ENCODE results near the gene FKBP15. TPM values are rescaled to one million over a fixed set of nuclear protein-coding genes. Genes with fewer than 3 reads are reported as not detected.

The FKBP15 gene
- total and polyA plus RNA-seq, 2 of the 13 experiments (the other 11 are each of a cell fraction or from before 2014, with no cell fraction given) = 12.3 to 18.6 TPM

DNA sequence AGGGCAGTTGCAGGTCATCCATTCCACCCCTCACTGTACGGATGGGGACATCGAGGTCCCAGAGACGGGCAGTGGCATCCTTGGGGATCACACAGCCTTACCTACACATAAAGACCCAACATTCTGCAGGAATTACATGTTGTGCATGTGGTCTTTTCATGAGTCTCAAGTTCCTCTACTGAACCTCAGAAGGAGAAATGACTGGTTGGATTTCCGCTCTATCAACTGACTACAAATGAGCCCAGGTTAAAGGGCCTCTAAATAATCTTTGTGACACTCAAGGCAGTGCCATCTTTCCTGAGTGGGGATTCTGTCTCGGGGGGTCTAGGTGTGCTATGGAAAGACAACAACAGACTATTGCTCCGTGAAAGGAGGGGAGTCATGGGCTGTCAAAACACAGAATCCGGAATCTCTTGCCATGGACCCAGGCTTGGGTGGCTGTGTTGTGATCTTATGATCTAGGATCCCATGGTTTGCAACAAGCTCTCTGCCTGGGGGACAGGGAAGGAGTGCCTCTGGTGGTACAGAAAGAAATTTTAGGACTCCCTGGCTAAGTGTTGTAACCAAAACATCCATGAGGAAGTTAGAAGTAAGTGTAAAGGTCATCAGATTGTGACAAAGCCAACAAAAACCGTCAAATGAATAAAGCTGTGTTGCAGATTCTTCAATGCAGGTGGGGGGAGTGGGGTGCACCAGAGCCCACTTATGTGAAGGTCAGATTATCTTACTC is 72.1 kb downstream of the FKBP15 start:
- WGBS (ENCODE audit: low lambda C conversion rate) = 71% methylated on average over 8 of the region's 8 CpGs
- no TSS peak for BruUV-seq (replicated peaks)
- no peaks in the 10 kb centered on the region for H3K79me2 ChIP-seq (ENCODE audit: insufficient read depth, low read length)
- H2AFZ ChIP-seq (ENCODE audit: low read length) = no peak overlapping the region
- ATAC-seq = no peak
- ChIA-PET POLR2A (interaction anchor here (0.9 to 3.1 kb wide), 2 partner anchors 10 to 74 kb away, joined by 3 to 20 read pairs; no protein-coding TSS in a partner anchor), CTCF (ENCODE audit: low intra/inter-chr PET ratio, low total read pairs) (no interaction called here)
- intact Hi-C loops (cut with micrococcal nuclease; ENCODE audit: unreplicated experiment) = no loop called here
- peak; percentile 35 for DNase-seq (ENCODE audit: low spot score)
- TF ChIP-seq SNRNP70 (IDR thresholded peaks at IDR 0.05; ENCODE audit: low read depth, low read length) (no peak), MTA3 (CRISPR knock-in tag; IDR thresholded peaks at IDR 0.05) (no peak), AGO2 (optimal IDR thresholded peaks at IDR 0.05; ENCODE audit: low read depth, low read length) (no peak), THAP11 (CRISPR knock-in tag; IDR thresholded peaks at IDR 0.05) (0 out of 2 replicates have a peak, but pooled peaks have one; percentile 14), KDM1A (CRISPR knock-in tag; IDR thresholded peaks at IDR 0.05) (no peak), EZH2 (conservative IDR thresholded peaks at IDR 0.05; ENCODE audit: low read depth, low read length) (no peak), NFKB2 (CRISPR knock-in tag; IDR thresholded peaks at IDR 0.05; ENCODE audit: borderline replicate concordance) (0 out of 2 replicates have a peak, but pooled peaks have one; percentile 15), ZNF207 (IDR thresholded peaks at IDR 0.05; ENCODE audit: borderline replicate concordance) (no peak)
- no peaks in the 10 kb centered on the region; a peak in 1 of 5 replicates for H3K36me3 ChIP-seq (replicated peaks in 1 of 2; ENCODE audit: control insufficient read depth in 1 of 2, insufficient read depth in 2 of 2, low read length in 2 of 2)
- H3K9me3 ChIP-seq (ENCODE audit: low read length) = no peaks in the 10 kb centered on the region
- no peak for FAIRE-seq
- H3K27me3 ChIP-seq (ENCODE audit: control insufficient read depth in 1 of 2, insufficient read depth in 2 of 2, low read length in 2 of 2) = no peaks in the 10 kb centered on the region; a peak in 3 of 5 replicates
- H3K27ac ChIP-seq (ENCODE audit: extremely low read length, insufficient read depth, low read length) = no peak overlapping the region
- in situ Hi-C loops (cut with HindIII; ENCODE audit: extremely low pct_ligation_motif_present, low pct_unique_long_range_greater_than_20kb) = no loop called here
- H3K4me3 ChIP-seq (replicated peaks in 1 of 3; ENCODE audit: insufficient read depth in 1 of 3, low read depth in 2 of 3, low read length in 3 of 3) = no peak overlapping the region; a peak in 1 of 6 replicates
- H3K4me2 ChIP-seq (ENCODE audit: low read depth, low read length) = peak overlapping the region; percentile 63
- H4K20me1 ChIP-seq (ENCODE audit: insufficient read depth, low read length) = no peaks in the 10 kb centered on the region
- peaks cover 61% of the 10 kb centered on the region for H3K4me1 ChIP-seq (ENCODE audit: insufficient read depth, low read length)
- H3K9ac ChIP-seq (ENCODE audit: insufficient read depth, low read depth, low read length) = no peak overlapping the region

GRCh38 chr9:113148372-113148705 is 72.7 kb downstream of the FKBP15 start:
- ChIA-PET CTCF (ENCODE audit: low intra/inter-chr PET ratio, low total read pairs) (no interaction called here), POLR2A (interaction anchor here (0.8 to 1.4 kb wide), 3 partner anchors 9 to 73 kb away, joined by 3 to 8 read pairs (median 6); partner anchors contain the start of genes FKBP15 and SLC31A1)
- no peak for FAIRE-seq
- 0 out of 2 replicates have a peak, but pooled peaks have one; percentile 42 for TF ChIP-seq ZNF770 (CRISPR knock-in tag; IDR thresholded peaks at IDR 0.05)
- TF ChIP-seq ZNF879 (CRISPR knock-in tag; IDR thresholded peaks at IDR 0.05) = no peak
- 0 out of 2 replicates have a peak, but pooled peaks have one; percentile 41 for TF ChIP-seq ZNF589 (CRISPR knock-in tag; conservative IDR thresholded peaks at IDR 0.05)
- Histone ChIP-seq H3K79me2 (ENCODE audit: insufficient read depth, low read length) (no peaks in the 10 kb centered on the region), H3K27me3 (ENCODE audit: control insufficient read depth in 1 of 2, insufficient read depth in 2 of 2, low read length in 2 of 2) (no peaks in the 10 kb centered on the region; a peak in 3 of 5 replicates), H3K36me3 (replicated peaks in 1 of 2; ENCODE audit: control insufficient read depth in 1 of 2, insufficient read depth in 2 of 2, low read length in 2 of 2) (no peaks in the 10 kb centered on the region; a peak in 1 of 5 replicates), H3K4me3 (replicated peaks in 1 of 3; ENCODE audit: insufficient read depth in 1 of 3, low read depth in 2 of 3, low read length in 3 of 3) (peak overlapping the region in 1 of 3 experiments; percentile 31; a peak in 2 of 6 replicates), H3K4me1 (ENCODE audit: insufficient read depth, low read length) (peaks cover 62% of the 10 kb centered on the region), H2AFZ (ENCODE audit: low read length) (no peak overlapping the region), H3K9me3 (ENCODE audit: low read length) (no peaks in the 10 kb centered on the region), H3K4me2 (ENCODE audit: low read depth, low read length) (peak overlapping the region; percentile 63), H4K20me1 (ENCODE audit: insufficient read depth, low read length) (no peaks in the 10 kb centered on the region), H3K9ac (ENCODE audit: insufficient read depth, low read depth, low read length) (no peak overlapping the region), H3K27ac (ENCODE audit: extremely low read length, insufficient read depth, low read length) (peak overlapping the region; percentile 32)
- ATAC-seq = no peak
- DNase-seq (ENCODE audit: low spot score) = no peak
- intact Hi-C loops (cut with micrococcal nuclease; ENCODE audit: unreplicated experiment) = no loop called here
- in situ Hi-C loops (cut with HindIII; ENCODE audit: extremely low pct_ligation_motif_present, low pct_unique_long_range_greater_than_20kb) = no loop called here
- BruUV-seq (replicated peaks) = no TSS peak
- WGBS (ENCODE audit: low lambda C conversion rate) = 35% methylated on average over 6 of the region's 6 CpGs

Data from HepG2 (cell line).